GM21786 (cell line): ENCODE measurements around the gene MARS2.
A peak's percentile ranks its signal among the peaks of the same experiment; 100 is the strongest.
"Not testable (repeated sequence)": the region's sequence is repeated elsewhere in the genome, so short reads cannot be mapped to it uniquely, and the experiment has no call there.

Experiments used
- ATAC-seq: cut with Tn5 transposase; IDR thresholded peaks from one replicate; pipeline ENCODE4 v1.9.1; 2021; ENCODE audit not compliant: unreplicated experiment

MARS2 gene

DNA sequence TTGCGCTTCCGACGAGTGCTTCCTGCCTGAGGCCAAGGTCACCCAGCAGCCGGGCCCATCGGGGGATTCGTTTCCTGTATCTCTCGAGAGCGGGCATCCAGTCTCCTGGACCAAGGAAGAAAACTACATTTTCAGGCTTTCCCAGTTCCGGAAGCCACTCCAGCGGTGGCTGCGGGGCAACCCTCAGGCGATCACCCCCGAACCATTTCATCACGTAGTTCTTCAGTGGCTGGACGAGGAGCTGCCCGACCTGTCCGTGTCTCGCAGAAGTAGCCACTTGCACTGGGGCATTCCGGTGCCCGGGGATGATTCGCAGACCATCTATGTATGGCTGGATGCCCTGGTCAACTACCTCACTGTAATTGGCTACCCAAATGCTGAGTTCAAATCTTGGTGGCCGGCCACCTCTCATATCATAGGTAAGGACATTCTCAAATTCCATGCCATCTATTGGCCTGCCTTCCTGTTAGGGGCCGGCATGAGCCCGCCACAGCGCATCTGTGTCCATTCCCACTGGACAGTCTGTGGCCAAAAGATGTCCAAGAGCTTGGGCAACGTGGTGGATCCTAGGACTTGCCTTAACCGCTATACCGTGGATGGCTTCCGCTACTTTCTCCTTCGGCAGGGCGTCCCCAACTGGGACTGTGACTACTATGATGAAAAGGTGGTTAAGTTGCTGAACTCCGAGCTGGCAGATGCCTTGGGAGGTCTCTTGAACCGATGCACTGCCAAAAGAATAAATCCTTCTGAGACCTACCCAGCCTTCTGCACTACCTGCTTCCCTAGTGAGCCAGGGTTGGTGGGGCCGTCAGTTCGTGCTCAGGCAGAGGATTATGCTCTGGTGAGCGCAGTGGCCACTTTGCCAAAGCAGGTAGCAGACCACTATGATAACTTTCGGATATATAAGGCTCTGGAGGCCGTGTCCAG lies 1.0 kb downstream of the MARS2 start:
- no peak for ATAC-seq

DNA sequence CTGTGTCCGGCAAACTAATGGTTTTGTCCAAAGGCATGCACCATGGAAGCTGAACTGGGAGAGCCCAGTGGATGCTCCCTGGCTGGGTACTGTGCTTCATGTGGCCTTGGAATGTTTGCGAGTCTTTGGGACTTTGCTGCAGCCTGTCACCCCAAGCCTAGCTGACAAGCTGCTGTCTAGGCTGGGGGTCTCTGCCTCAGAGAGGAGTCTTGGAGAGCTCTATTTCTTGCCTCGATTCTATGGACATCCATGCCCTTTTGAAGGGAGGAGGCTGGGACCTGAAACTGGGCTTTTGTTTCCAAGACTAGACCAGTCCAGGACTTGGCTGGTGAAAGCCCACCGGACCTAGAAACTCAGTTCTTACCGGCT lies 1.7 kb downstream of the MARS2 start:
- no peak for ATAC-seq

DNA sequence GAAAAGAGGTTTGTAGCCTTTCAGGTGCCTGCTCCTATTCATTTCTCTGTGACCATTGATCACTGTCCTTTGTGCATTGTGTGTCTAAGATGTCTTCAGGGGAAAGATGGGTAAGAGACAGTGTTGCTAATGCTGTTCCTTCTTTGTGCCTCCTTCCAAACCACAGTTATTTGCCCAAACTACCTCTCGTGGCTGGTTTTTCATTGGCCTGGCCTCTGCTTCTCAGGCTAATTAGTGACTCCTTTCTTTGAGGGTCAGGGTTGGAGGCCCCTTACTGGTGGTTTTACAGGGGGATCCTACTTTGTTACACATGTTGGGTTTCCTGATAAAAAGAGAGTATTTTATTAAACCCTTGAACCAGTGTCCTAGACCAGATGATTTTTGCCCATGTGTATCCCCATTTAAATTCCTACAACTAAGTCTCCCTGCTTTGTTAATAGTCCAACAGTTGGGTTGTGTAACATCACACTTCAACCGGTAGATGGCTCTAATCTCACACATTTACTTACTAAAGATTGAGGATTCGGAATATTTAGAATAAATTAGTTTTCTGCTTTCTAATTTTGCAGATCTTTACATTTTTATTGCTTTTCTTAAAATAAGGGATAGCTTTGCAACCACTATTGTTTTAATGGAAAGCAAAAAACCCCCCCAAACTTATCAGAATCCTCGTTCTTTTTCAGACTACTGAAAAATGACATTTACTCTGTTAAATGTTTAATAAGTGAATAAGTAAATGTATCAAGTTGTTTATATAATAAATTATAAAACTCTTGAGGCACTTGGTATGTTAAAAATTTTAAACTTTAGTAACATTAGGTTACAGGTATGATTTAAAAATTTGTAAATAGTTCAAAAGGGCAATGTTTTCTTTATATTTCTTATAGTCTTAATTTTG lies 2.4 kb downstream of the MARS2 start:
- no peak for ATAC-seq

DNA sequence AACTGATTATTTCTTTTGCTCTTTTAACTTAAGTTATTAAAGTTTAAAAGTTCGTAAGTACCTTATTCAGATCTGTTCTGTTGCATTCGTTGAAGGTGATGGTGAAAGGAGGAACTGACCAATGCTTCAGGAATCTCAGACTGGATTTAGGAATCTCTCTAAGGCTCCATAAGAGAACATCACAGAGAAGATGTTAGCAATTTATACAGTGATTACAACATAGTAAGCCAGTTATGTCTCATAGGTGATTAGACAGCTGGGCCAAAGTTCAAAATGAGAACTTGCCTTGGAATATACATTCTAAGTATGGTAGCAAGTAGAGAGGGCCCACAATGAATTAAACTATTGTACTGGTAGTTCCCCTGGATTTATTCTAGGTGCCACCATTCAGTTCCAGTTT lies 3.2 kb downstream of the MARS2 start:
- no peak for ATAC-seq

DNA sequence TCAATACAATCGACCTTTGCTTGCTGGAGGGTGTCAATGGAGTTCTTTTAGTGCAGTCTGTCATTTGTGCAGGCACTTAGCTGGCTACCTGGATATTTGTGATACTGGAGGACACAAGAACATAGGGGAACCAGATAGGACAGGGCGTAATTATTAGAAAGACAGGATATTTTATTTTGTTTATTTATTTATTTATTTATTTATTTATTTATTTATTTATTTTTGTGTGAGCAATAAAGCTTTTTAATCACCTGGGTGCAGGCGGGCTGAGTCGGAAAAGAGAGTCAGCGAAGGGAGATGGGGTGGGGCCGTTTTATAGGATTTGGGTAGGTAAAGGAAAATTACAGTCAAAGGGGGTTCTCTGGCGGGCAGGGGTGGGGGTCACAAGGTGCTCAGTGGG lies 4.0 kb downstream of the MARS2 start:
- not testable (repeated sequence) for ATAC-seq

DNA sequence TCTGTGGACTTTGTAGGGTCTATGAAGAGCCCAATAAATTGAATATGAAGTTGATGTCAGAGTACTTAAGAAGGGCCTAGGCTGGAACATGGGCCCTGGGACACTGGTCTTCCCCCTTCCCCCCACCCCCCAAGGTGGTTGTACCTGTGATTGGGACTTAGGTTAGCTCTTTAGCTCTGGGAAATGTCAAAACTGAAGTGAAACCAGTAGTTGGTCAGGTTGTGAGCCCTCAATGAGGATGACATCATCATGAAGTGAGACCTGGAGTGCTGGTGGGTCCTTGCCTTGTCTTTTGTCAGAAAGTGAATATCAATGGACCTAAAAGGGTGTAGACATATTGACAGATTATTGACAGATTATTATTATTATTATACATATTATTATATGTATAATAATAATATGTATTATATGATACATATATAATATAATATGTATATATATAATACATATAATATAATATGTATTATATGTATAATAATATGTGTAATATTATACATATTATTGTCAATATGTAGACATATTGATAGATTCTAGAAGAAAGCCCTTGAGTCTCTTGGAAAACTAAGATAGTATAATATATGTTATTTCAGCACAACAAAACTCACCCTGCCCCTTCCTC lies 5.4 kb downstream of the MARS2 start:
- ATAC-seq: peak; percentile 75

DNA sequence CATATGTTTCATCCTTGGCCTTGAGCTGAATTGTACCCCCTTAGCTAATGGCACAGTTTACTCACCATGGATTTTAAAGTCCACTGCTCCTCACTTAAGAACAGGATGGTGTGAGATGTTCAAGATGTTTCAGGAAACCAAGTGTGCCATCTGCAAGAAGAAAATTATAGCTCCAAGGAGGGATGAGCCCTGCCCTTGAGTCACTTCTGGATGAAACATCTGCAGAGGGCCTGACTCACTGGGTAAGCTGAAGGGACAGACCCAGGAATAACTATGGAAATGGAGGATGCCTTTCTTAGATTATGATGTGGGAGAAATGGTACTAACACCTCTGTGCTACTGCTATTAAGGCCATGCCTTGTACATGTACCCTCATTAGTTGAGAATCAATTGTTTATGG lies 6.4 kb downstream of the MARS2 start:
- ATAC-seq: no peak

DNA sequence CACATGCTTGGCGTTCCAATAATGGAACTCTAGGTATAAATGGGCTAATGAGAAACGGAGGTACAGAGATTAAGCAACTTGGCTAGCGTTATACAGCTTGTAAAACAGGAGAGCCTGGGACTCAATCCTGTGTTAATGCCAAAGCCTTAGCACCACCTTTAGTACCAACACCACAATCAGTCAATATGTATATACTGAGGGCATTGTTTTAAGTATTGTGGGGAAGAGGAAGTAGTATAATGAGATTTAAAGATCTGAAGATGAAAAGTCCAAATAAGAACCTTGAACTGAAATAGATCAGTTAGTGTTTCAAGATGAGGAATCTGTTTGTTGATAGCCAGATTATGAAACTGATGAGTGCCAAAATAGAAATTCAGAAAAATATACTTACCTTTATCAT lies 8.1 kb downstream of the MARS2 start:
- ATAC-seq: no peak

DNA sequence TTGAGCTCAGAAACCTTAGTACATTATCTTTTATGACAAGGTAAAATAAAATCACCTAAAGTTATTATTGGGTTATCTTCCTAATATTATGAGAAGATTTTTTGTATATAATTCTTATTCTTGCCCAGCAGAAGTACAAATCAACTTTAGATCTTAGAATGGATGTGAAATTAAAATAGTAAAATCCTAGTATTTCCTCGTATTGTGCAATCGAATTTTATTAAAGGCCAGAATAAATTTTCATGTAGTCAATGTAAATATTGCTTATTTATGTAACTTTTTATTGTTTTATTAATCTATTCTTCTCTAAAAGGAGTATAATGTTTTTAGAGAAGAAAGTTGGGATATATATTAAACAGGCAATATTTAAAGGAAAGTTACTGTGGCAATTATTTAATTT lies 12.7 kb downstream of the MARS2 start:
- ATAC-seq: no peak

DNA sequence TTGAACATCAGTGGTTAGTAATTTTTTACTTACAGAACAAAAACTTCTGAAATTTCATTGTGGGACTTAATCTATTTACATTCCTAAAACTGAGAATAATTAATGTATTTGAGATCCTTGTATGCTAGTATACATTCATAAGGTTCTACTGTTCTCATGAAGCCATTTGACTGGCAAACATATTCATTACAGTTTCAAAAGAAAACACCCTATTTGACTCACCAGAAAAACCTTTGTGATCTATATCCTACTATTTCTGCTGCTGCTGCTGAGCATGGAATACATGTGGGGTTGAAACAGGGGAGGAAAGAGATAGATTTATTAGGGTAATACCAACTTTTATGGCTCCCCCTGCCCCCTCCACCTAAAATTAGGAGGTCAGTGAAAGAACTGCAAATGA lies 21.8 kb downstream of the MARS2 start:
- ATAC-seq: no peak

DNA sequence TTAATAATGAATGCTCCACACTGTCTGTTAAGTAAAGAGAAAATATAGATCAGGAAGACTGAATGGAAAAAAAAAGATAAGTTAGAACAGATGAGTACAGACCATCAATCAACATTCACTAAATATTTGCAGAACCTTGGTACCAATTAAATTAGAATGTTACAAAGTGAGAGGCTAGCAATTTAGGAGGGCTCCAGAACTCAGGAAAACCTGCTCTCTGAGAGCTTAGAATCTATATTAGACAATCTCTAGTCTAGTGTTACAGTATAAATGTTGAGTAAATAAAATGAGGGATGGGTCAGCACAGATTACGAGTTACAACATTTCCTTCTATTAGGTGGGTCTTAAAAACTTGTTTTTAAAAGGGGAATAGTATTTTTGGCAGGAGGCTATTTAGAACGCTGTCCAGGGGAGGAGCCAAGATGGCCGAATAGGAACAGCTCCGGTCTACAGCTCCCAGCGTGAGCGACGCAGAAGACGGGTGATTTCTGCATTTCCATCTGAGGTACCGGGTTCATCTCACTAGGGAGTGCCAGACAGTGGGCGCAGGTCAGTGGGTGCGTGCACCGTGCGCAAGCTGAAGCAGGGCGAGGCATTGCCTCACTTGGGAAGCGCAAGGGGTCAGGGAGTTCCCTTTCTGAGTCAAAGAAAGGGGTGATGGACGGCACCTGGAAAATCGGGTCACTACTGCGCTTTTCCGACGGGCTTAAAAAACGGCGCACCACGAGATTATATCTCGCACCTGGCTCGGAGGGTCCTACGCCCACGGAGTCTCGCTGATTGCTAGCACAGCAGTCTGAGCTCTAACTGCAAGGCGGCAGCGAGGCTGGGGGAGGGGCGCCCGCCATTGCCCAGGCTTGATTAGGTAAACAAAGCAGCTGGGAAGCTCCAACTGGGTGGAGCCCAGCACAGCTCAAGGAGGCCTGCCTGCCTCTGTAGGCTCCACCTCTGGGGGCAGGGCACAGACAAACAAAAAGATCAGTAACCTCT lies 23.7 kb downstream of the MARS2 start:
- not testable (repeated sequence) for ATAC-seq

DNA sequence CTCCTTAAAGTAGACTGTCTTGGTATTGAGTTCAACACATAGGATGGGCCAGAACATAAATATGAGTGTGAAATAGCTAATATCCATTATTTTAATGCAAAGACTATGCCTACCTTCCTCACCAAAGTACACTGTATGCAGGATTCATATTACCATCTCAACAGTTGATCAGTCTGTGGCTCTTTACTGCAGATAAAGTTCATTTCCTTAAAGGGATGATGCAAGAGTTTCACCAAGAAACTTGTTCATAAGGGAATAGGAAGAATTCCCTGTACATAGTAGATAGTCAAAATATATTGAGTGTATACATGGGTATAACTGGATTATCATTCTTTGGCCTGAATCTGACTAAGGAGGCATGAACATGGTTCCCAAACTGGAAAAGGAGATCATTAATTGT lies 35.0 kb downstream of the MARS2 start:
- no peak for ATAC-seq
